HG02938 (cell line): ENCODE measurements around the gene MRGPRG.

Source experiments
- ATAC-seq: cut with Tn5 transposase; IDR thresholded peaks from one replicate; pipeline ENCODE4 v1.9.1; 2021; ENCODE audit warnings: mild to moderate bottlenecking, moderate library complexity; ENCODE audit not compliant: unreplicated experiment

The MRGPRG gene

DNA sequence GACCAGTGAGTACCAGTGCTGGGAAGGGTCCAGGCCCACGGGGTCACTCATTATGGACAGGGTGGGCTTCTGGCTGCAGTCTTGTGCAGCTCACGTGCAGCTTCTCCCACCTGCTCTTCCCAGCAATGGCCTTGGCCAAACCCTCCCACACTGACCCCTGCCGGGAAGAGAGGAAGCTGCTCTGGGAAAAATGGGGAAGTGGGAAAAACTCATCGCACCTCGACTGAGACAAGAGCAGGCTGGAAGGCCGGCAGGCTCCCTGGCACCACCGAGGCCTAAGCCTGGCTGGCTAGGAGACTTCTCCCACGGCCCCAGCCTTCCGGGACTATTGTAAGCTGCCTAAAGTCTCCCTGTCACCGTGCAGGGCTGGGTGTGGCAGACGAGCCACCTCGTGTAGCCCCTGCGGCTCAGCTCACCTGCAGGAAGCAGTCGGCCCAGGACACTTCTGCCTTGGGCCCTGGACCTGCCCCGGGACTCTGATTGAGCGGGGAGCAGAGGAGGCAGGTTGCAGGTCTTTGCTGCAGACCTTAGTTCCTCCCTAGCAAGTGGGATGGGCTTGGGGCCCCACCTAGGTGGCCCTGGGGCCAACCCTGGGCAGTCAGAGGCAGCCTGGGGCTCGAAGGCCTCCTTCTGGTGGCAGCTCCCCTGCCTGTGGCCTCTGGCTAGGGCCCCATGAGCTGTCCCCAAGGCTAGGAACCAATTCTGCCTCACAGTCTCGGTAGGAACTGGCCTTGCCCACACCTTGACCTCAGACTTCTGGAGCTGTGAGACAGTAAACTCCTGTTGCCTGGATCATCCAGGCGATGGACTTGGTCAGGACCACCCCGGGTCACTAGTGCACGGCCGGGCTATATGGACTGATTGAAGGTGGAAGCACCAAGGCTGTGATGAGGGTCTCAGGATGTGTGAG, 23.1 kb downstream of the MRGPRG start:
- ATAC-seq: no peak

DNA sequence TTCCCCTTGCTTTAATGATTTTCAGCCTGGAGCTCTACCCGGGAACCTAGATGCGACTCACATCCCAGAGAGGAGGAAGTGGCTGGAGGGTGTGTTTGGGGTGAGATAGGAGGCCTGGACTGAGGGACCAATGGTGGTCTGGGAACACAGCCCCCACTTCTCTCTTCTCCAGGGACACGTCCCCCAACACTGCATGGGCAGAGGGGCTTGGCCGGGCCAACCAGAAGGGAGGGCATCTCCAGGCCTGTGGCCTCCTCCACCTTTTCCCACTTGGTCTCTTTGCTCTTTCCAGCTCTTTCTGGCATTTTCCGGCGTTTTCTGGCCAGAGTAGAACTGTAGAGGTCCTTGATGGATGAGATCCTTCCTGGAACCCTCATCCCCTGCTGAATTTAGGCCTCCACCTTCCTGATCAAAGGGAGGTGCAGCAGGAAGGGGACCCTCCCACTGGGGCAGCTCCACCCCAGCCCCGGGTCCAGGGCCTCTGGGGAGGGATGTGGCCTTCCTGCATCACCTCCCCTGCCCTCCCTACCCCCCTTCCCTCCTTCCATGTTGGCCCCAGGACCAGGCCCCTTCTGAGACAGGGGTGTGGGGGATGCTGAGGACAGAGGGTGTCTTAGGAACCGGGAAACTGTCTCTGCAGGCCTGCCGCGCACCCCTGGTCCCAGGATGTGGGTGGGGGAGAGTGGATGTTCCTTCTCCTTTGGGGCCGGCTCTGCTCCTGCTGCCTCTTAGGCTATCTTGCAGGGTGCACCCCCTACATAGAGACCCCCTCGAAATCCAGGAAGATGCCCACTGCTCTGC, 24.4 kb downstream of the MRGPRG start:
- no peak for ATAC-seq

DNA sequence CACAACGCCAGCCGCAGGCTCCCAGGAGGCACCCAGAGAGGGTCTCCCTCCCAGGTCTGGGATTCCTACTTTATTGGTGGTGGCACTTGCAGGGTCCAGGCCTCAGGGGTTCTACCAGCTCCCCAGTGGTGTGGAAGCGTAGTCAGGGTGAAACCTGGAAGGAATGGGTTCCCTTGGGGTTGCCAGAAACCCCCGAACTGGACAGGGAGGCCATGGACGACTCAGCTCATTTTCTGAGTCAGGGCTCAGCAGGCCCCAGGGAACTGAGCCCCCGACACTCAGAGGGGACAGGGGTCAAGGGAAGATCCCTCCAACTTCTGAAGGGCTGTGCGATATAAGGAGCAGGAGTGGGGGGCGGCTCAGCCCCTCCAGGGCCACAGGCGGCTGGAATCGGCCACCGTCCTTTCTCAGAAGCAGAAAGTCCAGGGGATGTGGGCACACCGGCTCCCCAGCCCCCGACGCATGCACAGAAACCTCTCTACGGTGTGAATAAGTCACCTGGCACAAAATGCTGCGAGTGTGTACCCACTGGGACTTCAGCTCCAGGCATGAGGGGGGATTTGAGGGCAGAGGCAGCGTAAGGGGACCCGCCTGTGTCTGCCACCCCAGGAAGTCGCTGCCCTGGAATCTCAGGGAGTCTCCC, 25.1 kb downstream of the MRGPRG start:
- ATAC-seq: no peak

DNA sequence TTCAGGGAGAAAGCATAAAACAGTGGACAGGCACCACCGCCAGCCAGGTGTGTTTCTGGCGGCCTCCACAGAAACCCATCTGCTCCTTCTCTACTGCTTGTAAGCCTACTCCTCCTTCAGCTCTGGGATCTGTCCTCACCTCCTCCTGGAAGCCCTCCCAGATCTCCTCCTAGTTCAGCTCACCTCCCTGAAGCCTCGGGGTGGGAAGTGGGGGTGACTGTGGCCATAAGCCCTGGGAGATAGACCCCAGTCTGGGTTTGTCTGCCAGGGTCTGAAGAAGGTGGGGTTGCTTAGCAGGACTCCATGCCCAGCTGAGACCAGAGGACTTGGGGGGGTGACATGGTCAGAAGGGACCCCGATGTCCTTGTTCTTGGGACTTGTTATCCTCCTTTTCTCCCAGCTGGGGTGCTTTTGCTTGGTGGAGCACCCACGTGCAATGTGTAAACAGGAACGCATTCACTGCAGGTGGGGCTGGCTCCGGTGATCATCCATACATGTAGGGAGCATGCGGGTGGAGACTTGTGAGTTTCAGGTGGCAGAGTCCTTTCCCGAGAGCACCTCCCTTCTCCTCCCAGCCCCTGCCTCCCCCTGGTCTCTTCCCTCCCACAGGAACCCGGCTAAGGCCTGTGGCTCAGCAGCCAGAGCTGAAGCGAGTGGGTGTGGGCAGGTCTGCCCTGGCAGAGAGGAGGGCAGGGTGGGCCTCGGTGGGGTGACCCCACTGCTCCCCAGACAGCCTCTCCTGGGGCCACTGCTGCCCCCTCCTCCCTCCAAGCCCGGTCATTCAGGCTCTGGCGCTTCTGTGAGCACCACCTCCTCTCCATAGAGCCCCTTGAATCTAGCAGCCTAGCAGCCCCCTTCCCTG, 25.9 kb downstream of the MRGPRG start:
- ATAC-seq: no peak

DNA sequence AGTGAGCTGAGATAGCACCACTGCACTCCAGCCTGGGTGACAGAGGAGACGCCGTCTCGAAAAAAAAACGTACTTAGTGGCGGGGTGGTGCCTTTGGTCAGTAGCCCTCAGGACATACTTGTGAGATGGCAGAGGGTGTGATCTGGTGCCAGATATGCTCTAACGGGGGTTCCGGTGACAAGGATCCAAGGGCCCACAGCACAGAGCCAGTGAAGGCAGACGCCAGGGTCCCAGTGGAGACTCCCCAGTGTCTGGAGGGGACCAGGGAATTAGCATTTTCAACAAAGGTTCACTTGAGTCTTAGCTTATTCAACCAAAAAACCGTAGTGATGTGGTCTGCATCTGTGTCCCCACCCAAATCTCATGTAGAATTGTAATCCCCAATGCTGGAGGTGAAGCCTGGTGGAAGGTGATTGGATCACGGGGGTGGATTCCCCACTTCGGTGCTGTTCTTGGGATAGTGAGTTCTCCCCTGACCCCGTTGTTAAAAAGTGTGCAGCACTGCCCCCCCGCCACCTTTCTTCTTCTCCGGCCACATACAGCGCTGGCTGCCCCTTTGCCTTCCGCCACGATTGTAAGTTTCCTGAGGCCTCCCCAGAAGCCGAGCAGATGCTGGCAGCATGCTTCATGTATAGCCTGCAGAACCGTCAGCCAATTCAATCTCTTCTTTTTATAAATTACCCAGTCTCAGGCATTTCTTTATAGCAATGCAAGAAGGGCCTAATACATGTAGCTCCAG, 26.9 kb downstream of the MRGPRG start:
- no peak for ATAC-seq

DNA sequence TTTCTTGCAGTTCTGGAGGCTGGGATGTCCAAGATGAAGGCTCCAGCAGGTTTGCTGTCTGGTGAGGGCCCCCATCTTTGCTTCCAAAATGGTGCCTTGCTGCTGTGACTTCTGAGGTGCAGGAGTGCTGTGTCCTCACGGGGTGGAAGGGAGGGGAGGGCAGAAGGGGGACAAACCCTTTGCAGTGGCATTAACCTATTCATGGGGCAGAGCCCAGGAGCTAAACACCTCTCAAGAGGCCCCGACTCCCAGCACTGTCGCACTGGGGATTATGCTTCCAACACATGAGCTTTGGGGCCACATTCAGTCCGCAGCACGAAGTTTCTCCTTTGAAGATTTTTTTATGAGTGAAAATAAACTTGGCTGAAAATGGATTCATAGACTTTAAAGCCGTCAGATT, 28.0 kb downstream of the MRGPRG start:
- ATAC-seq: no peak

DNA sequence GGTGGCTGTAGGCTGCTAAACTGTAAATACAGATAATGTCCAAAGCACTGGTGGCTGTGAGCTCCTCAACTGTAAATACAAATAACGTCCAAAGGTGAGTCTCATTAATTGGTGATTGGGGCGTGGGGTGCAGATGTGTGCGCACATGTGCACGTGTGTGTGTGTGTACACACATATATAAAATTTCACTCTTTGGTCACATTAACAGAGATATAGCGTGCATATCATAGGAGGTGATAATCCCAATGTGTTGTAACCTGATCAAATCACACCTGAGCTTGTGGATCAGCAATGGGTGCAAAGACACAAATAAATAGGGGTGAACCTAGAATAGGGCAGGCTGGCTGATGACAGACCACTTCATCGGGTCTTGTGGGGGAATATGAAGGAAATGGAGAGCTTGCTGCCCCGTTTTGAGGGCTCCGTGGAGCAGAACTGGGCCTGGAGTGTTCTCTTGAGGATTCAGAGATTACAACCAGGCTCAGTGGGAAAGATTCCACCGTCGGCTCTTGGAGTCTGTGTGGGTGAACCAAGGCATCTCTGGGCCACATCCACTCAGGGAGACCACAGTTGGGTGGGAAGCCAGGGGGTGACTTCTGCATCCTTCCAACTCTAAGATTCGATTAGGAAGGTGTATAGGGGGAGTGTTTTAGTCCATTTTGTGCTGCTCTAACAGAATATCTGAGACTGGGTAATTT, 28.6 kb downstream of the MRGPRG start:
- ATAC-seq: no peak

DNA sequence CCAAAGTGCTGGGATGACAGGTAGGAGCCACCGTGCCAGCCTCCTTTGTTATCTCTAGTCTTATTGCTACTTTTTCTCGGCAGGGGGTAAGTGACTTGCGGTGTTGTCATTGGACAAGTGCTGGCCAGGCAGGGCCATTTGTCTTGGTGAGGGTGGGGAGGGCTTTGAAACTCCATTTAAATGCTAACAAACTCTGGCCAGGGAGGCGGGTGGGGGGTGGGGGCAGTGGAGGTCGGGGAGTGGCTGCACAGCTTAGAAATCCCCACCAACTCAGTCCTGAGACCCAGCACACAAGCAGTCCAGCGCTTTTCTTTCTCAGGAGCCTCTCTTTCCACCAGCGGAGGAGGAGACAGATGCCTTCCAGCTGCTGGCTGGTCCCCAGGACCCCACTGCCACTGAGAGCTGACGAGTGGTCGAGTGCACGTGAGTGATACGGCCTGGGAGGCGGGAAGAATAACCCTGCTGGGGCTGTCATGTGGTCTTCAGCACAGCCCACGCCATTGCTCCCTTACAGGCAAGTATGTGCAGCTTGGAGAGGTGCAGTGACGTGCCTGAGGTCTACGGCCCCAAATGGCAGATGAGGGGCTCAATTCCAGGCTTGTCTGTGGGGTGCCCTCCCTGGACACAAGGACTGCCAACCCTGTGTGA, 29.3 kb downstream of the MRGPRG start:
- no peak for ATAC-seq

DNA sequence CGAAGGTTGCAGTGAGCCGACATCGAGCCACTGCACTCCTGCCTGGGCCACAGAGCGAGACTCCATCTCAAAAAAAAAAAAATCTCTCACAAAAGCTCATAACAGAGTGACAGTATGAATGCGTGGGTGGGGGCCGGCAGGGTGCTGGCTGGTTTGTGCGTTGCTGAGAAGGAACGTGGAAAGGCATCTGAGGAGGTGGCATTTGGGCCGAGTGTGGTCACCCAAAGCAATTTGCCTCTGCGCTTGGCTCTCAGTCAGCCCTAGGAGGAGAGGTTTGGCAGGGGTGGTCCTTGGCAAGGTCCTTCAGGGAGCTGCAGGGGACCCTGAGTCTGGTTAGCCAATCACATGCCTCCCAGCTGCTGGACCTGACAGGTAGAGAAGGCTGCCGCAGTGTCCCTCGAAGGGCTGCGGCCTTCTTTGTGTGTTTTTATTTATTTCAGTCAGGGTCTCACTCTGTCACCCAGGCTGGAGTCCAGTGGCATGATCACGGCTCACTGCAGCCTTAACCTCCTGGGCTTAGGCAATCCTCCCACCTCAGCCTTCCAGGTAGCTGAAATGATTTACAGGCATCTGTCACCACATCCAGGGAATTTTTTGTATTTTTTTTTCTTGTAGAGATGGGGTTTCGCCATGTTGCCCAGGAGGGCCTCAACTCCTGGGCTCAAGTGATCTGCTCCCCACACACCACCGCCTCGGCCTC, 30.0 kb downstream of the MRGPRG start:
- ATAC-seq: no peak

DNA sequence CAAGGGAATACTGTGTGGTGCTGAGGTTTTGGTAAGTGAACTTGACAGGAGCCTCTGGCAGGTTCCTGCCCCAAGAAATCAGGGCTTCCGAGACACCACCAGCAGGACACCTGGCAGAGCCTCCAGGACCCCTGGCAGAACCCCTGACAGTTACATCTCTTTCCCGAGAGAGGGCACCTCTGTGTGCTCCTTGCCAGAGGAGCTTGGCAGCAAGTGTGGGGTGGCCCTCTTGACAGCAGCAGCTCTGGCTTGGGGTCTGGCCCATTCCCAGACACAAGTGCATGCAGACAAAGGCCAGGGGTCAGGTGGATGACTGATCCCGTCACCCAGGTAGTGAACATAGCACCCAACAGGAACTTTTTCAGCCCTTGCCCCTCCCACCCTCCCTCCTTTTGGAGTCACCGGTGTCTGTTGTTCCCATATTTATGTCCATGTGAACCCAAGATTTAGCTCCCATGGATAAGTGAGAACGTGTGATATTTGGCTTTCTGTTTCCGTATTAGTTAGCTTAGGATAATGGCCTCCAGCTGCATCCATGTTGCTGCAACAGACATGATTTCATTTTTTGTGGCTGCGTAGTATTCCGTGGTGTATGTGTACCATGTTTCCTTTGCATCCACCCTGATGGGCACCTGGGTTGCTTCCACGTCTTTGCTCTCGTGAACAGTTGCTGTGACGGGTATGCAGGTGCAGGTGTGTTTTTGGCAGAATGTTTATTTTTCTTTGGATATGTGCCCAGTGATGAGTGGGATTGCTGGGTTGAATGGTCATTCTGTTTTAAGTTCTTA, 32.3 kb downstream of the MRGPRG start:
- no peak for ATAC-seq

DNA sequence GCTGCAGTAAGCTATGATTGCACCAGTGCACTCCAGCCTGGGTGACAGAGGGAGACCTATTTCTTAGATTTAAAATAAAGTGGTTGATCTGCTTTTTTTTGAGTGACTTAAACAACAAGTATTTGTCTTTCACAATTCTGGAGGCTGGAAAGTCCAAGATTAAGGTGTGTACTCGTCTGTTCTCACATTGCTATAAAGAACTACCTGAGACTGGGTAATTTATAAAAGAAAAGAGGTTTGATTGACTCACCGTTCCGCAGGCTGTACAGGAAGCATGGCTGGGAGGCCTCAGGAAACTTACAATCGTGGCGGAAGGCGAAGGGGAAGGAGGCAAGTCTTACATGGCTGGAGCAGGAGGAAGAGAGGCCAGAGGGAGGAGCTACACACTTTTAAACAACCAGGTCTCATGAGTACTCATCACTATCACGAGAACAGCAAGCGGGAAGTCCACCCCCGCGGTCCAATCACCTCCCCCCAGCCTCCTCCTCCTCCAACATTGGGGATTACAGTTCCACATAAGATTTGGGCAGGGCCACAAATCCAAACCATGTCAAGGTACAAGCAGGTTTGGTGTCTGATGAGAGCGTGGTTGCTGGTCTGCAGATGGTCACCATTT, 33.8 kb downstream of the MRGPRG start:
- no peak for ATAC-seq

DNA sequence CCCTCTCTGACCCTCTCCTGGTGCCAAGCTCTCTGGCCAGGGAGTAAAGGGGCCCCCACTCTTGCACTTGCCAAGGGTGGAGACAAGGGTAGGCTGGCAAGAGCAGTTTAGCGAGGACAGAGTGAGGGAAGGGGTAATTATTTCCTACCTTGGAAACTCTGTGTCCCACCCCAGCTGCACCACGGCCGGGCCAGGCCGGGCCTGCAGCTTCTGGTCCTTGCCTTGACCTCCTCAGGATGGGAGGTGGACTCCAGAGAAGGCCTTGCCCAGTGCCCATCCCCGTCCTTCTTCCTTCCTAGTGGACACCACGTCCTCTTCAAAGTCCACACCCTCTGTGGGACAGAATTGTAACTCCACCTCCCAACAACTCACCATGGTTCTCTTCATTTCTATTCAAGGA, 35.1 kb downstream of the MRGPRG start:
- ATAC-seq: no peak

DNA sequence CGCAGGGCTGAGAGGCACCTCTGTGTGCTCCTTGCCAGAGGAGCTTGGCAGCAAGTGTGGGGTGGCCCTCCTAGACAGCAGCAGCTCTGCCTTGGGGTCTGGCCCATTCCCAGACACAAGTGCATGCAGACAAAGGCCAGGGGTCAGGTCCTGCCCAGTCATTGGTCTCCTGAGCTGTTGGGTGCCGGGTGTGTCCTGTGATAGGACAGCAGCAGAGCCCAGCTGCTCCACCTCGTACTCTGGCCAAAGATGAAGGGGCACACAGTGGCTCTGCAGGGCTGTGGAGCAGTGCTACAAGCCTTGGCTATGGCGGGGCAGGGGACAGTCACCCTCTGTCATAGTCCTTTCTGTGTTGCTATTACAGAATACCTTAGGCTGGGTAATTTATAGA, 36.2 kb downstream of the MRGPRG start:
- no peak for ATAC-seq

DNA sequence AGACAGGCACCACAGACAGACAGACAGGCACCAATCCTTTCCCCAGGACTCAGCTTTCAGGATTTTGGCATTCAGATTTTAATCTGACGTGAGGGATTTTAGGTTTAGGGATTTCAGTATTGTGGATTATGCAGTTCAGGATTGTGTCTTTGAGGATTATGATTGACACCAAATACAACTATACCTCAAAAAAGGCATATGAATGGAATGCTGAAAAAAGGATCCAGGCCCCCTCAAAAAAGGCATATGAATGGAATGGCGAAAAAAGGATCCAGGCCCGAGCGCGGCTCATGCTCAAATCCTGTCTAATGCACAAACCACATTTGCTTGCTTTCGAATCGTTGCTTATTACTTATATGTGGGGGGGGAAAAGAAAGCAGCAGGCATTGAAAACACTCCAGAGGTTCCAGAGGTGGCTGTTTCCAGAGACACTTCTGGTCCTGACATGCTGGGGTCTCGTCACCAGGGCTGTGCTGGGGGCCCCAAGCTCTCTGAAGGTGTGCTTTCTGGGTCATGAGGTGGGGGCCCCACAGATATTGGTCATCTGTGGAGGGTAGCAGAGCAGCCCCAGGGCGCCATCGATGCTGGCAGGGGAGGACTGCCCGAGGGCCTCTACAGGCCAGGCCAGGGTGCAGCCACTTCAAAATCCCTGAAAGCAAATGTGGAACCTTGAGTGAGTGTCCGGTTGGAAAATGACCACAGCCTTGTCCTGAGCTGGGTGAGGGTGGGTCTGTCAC, 36.7 kb downstream of the MRGPRG start:
- no peak for ATAC-seq

DNA sequence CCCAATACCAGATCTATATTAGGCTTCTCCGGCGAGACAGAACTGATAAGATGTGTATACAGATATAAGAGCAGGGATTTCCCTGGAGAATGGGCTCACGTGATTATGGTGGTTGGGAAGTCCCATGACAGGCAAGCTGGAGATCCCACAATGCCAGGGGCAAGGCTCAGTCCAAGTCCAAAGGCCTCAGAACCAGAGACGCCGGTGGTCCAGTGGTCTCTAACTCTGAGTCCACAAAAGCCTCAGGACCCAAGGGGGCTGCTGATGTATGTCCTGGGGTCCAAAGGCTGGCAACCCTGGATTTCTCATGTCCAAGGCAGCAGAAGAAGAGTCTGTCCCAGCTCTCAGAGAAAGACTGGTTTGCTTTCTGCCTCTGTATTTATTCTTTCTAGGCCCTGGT, 37.7 kb downstream of the MRGPRG start:
- no peak for ATAC-seq

DNA sequence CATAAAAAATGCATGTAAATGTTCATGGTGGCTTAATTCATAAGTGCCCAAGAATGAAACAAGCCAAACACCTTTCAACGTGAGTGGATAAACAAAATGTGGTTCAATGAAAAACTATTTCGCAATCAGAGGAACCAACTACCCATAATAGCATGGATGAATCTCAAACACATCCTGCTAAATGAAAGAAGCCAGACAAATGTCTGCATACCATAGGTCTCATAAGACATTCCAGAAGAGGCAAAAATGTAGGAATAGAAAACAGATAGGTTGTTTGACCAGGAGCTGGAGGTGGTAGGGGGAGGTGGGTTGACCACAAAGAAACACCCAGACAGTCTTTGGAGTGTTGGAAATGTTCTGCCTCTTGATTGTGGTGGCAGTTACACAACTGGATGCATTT, 40.3 kb downstream of the MRGPRG start:
- no peak for ATAC-seq
